DMS153 treated with DMSO at 0.1 percent for 48 hours (cell line): ENCODE results near the gene JDP2.

Source experiments
- DNase-seq: peaks from one replicate; lab custom pipeline; 2025; ENCODE audit not compliant: unreplicated experiment; lab: John Stamatoyannopoulos, UW

JDP2 gene

DNA sequence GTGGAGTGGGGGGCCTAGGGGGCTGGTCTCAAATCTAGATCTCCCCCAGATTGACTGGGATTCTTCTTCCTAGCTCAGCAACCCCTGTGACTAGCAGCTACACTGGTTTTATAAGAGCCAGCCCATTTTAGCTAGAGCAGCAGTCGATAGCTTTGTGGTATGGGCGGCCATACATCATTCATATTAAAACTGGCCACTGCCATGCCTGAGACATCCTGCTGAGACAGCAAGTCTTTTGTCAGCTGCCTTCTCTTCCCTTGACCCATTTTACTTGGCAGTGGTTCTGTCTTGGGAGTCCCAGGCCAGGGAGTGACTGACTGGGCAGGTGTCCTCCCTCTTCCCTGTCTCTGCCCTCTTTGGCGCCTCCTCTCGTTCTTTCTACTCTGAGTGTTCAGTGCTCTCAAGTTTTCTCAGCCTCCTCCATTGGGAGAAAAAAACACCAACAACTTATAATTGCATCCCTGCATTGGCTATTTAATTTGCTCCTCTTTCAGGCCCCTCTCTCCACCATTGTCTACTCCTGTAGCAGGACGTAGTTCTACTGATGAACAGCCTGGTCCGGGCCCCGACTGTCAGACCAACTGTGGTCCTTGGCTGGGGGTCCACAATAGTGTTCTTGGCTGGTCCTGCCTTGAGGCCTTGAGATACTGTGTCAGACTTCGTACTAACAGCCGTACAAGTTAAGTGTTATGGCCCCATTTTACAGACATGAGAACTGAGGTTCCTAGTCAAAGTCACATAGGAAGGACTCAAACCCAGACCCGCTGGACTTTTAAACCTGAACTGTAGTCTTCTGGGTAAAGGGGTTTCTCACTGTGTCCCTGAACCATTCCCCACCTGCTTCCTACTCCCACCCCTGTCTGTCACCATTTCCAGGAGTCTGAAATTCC is 18.3 kb upstream of the JDP2 start:
- DNase-seq, result no peak

DNA sequence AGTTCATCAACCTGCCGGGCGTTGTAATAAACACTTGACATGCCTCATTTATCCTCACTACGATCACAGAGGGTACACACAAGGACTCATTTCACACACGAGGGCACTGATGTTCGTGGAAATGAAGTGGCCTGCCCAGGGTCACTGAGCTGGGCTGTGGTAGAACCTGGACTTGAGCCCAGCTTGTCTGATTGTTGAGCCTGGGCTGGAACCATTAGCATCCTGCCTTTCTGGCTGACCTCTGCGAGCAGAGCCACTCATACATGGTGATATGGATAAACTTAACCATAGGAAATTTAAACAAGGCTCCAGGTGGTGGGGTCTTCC is 16.6 kb upstream of the JDP2 start:
- DNase-seq, result no peak

DNA sequence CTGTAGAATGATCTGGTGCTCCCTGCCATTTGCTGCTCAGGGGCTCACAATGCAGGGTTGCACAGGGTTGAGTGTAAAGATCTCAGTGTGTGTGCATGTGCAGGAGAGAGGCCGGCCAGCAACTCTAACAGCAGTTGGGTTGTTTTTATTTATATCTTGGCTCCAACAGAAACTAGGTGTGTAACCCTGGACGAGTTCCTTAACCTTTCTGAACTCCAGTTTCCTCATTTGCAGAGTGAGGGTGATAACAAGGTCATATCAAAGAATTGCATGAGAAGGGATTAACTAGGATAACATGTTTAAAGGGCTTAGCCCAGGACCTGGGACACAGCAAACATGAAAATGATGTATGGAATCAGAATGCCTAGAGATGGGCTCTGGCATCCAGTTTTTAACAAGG is 14.8 kb upstream of the JDP2 start:
- DNase-seq, result no peak

DNA sequence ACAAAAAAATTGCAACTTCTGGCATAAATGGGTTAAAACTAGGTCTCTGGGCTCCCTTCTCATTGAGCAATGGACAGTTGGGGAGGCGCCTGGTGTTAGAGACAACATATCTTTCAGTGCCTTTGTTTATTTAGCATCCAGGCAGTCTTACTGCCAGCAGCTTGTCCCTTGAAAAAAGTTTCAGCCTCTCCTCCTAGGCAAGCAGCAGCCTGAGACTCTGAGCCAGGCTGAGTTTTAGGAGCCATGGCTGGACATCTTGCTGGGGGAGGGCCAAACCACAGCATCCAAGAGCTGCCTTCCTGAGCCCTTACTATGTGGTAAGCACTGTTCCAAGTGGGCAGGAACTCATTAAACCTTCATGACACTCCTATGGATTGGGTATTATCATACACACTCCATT is 10.1 kb upstream of the JDP2 start:
- no peak for DNase-seq

DNA sequence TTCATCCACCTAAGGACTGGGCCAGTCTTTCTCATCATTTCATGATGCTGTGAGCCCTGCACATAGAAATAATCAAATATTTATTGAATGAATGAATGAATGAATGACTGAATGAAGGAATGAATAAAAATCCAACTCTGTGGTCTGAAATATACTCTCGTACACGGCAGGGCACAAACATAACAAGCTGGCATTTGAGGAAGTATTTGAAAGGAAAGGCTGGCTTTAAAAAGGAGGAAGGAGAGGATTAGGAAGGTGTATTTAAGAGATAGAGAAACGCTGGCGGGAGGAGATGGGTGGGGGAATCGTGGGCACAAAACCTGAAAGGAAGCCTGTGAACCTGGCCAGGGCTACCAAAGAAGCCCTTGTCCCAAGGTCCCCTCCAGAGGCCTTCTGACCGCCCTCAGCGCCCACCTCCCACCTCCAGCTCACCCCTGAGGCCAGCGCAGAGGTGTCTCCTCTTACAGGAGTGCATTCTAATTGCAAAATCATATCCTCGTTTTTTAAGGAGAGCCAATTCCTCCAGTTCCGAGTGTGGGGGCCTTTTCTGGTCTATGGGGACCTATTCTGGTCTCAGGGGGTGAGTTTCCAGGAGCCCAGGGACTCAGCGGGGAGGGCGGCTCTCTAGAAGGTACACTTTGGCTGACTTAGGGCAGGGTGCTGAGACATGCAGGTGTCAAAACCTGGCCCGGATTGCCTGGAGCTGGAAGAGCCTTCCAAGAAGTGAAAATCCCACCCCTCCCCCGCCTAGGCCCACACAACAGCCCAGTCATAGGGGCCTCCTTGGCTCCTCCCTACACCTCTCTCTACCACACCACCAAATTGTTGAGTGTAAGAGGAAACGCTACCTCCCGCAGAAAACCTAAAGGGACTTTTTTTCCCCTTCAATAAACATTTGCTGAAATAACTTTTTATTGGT is 8.7 kb upstream of the JDP2 start:
- DNase-seq, result no peak

GRCh38 chr14:75422169-75422568 is 5.7 kb upstream of the JDP2 start:
- DNase-seq, result no peak

DNA sequence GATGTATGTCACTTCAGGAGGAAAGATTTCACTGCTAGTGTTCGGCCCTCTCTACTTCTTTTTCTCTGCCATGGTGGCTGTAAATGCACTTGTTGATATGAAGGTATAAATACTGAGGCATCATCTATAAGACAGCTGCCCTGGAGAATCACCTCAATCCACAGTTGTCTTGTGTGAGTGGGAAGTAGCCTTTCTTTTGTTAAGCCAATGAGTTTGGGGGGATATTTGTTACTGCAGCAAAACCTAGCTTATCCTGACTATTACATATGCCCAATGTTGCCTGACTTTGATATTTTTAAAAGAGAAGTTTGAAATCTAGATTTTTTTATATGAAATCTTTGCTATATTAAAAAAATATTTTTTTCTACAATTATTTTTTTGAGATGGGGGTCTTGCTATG is 3.3 kb upstream of the JDP2 start:
- no peak for DNase-seq

DNA sequence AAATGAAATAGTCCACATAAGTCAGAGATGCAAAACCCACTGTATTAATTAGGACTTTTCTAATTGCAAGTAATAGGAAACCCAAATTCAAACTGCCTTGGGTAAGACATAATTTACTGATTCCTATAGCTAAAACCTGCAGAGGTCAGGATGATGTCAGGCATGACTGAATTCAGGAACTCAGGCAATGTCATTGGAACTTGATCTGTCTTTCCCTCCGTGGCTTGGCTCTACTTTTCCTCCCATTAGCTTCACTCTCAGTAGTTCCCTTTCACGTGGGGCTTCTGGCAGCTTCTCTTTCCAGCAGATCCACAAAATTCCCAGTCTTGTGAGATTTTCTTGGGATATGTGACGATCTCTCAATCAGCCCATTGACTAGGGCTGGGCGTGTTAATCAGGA is 2.4 kb upstream of the JDP2 start:
- DNase-seq, result no peak

- DNase-seq, result no peak
These were observed 1.3 kb upstream of the JDP2 start for GRCh38 chr14:75426332-75427125.

DNA sequence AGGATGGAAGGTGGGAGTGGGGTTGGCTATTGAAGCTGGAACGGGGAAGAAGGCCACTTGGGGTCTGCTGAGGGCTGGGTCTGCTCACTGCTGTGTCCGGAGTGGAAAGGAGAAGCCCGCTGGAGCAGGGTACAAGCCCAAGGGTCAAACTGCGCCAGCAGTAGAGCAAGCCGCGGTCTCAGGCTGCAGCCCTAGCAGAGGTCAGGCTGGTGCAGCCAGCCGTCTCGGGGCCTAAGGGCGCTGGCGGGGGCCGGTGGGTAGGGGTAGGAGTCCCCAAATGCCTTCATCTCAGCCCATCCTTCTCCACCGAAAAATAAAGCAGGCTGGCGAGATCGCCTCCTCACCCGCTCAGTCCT is 718 bp upstream of the JDP2 start:
- DNase-seq, result no peak

DNA sequence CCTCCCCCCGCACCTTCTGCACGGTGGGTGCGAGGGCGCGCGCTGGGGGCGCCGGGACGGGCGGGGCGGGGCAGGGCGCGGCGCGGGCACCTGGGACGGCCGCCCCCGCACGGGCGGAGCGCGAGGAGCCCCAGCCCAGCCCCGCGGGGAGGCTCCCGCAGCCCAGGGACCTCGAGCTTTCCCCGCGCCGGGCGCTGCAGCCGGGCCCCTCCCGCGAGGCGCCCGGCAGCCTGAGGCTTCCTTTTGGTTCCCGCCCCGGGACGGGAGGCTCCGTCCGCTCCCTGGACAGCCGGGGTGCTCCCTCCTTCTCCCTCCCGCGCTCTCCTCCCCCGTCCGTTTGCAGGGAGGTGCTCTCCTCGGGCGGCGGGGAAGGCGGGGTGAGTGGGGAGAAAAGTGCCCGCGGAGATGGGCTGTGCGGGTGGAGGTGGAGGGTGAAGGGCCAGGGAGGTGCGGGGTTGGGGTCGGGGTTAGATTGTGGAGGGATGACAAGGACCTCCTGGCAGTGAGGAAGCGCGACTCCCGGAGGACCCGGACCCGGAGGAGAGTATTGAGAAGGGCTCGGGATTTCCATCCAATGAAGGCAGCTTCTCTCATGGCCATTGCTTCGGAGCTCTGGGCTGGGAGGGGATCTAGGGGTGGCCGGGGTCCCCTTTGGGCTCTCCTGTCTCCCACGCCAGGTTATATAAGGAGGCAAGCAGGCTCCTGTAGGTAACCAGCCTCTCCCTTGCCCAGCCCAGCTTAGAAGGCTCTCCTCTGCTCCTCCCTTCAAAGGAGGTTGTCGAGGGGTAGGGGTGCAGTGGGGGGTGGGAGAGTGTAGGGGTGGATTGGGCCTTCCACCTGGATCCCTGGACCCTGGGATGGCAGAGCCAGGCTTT is 645 bp downstream of the JDP2 start:
- DNase-seq, result no peak

- DNase-seq, result no peak
These were observed 1.7 kb downstream of the JDP2 start for GRCh38 chr14:75429562-75429961.

- DNase-seq, result no peak
These were observed 2.3 kb downstream of the JDP2 start for GRCh38 chr14:75430116-75430515.

- DNase-seq, result no peak
These were observed 2.7 kb downstream of the JDP2 start for GRCh38 chr14:75430526-75430925.

GRCh38 chr14:75430976-75431375 is 3.2 kb downstream of the JDP2 start:
- DNase-seq, result no peak

GRCh38 chr14:75431827-75432226 is 4.0 kb downstream of the JDP2 start:
- no peak for DNase-seq

- no peak for DNase-seq
These were observed 4.6 kb downstream of the JDP2 start for GRCh38 chr14:75432411-75432810.

- no peak for DNase-seq
These were observed 5.8 kb downstream of the JDP2 start for GRCh38 chr14:75433631-75434071.

DNA sequence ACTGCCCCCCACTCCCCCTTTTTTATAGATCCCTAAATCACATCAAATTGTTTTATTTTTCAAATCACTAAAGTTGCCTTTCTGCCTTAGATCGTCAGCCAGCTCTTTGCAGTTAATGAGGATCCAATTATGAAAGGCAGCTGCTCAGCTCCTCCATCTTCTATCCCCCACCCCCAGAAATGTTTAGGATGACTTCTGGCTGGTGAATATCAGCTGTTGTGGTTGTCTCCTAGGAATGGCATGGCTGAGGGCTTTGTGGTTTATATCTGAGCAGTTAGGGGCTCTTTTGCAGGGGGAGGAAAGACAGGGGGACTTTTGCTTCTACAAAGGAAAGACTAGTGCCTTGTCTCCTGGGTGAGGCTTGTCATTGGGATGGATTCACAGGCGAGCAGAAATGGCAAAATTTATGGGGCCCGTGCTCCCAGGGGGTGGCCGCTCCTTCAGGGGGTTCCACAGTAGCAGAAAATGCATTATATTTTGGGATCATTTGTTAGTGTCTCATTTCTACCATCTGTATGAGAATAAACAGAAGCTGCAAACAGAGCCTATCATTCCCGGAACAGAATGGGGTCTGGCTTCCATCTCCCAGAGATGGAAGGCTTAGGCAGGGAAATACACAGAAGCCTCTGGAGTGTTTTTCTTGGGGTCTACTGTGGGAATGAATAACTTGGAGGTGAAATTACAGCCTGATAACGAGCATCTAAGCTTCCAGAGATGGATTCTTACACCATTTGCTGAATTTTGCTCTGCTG is 6.5 kb downstream of the JDP2 start:
- DNase-seq, result no peak

DNA sequence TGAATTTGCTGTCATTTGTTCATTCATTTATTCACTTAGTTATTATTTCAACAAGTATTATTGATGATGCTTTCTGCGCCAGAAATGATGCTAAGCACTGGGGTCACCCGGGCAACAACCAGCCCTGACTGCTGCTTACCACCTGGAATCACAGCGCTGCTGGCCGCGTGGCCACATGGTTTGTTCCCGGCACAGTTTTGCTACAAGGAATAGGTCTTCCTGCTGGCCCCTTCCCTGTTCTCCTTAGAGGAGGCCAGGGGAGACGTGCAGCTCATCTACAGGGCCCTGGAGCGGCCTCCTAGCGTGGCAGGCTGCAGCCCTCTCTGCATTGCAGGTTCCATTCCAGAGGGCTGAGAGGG is 7.0 kb downstream of the JDP2 start:
- DNase-seq, result no peak
